NCI-H82 (cell line): ENCODE data around the gene TMEM238.
"Not testable (repeated sequence)": the region's sequence is repeated elsewhere in the genome, so short reads cannot be mapped to it uniquely, and the experiment has no call there.

Experiments used
- DNase-seq: peaks from one replicate; lab custom pipeline; 2025; lab: John Stamatoyannopoulos, UW

Gene TMEM238

GRCh38 chr19:55384131-55384919 is at the start of gene TMEM238:
TMEM238 (minus strand) TSS chr19:55384292; CDS start chr19:55384259, 33 bp downstream.
- peak; percentile 65 for DNase-seq

GRCh38 chr19:55433292-55433691 is 49.2 kb upstream of the TMEM238 start:
- DNase-seq, result no peak

GRCh38 chr19:55432241-55432959 is 48.3 kb upstream of the TMEM238 start:
- DNase-seq, result no peak

- no peak for DNase-seq
Measured at GRCh38 chr19:55431183-55431582, 47.1 kb upstream of the TMEM238 start.

GRCh38 chr19:55426042-55426441 is 42.0 kb upstream of the TMEM238 start:
- no peak for DNase-seq

- DNase-seq, result no peak
Measured at GRCh38 chr19:55424518-55424917, 40.4 kb upstream of the TMEM238 start.

- no peak for DNase-seq
Measured at GRCh38 chr19:55423225-55424005, 39.3 kb upstream of the TMEM238 start.

- DNase-seq, result not testable (repeated sequence)
Measured at GRCh38 chr19:55421281-55421680, 37.2 kb upstream of the TMEM238 start.

GRCh38 chr19:55419624-55420236 is 35.6 kb upstream of the TMEM238 start:
- no peak for DNase-seq

- DNase-seq, result no peak
Measured at GRCh38 chr19:55419103-55419502, 35.0 kb upstream of the TMEM238 start.

- peak; percentile 90 for DNase-seq
Measured at GRCh38 chr19:55418185-55418584, 34.1 kb upstream of the TMEM238 start.

GRCh38 chr19:55410168-55410567 is 26.1 kb upstream of the TMEM238 start:
- no peak for DNase-seq

- not testable (repeated sequence) for DNase-seq
Measured at GRCh38 chr19:55409179-55409578, 25.1 kb upstream of the TMEM238 start.

GRCh38 chr19:55408533-55408872 is 24.4 kb upstream of the TMEM238 start:
- DNase-seq, result no peak

GRCh38 chr19:55407800-55408532 is 23.9 kb upstream of the TMEM238 start:
- DNase-seq, result peak; percentile 100

GRCh38 chr19:55407550-55407799 is 23.4 kb upstream of the TMEM238 start, which contains the start of gene UBE2S:
UBE2S (minus strand) TSS chr19:55407788; CDS start chr19:55407589, 199 bp downstream.
- not testable (repeated sequence) for DNase-seq

GRCh38 chr19:55406826-55407549 is 22.9 kb upstream of the TMEM238 start:
- peak; percentile 41 for DNase-seq

- DNase-seq, result no peak
Measured at GRCh38 chr19:55406091-55406825, 22.2 kb upstream of the TMEM238 start.

GRCh38 chr19:55405638-55406037 is 21.5 kb upstream of the TMEM238 start:
- no peak for DNase-seq

- DNase-seq, result no peak
Measured at GRCh38 chr19:55402509-55402908, 18.4 kb upstream of the TMEM238 start.
